ENCODE results near the gene SYNC. TPM values are rescaled to one million over a fixed set of nuclear protein-coding genes. Genes with fewer than 3 reads are reported as not detected.

Gene SYNC
- total and polyA plus RNA-seq, 2 donors (not counting 3 experiments of a cell fraction or from before 2014, with no cell fraction given), result 3.5 to 9.4 TPM

GRCh38 chr1:32725615-32725982 lies 23.0 kb upstream of the SYNC start:
- peaks cover 13% of the 10 kb centered on the region for H3K4me1 ChIP-seq (ENCODE audit: control insufficient read depth, extremely low read depth, insufficient read depth, low read length)
- H3K4me2 ChIP-seq (ENCODE audit: insufficient read depth, low read length), result no peak overlapping the region
- BruUV-seq (replicated peaks), result no TSS peak
- H3K27me3 ChIP-seq (ENCODE audit: control insufficient read depth in 2 of 2, insufficient read depth in 2 of 2, low read length in 2 of 2), result no peaks in the 10 kb centered on the region
- H3K4me3 ChIP-seq (replicated peaks in 1 of 3; ENCODE audit: insufficient read depth in 1 of 3, low read depth in 1 of 3, low read length in 3 of 3), result no peak overlapping the region
- dilution Hi-C loops (cut with MboI; ENCODE audit: extremely low pct_ligation_motif_present, low sequenced_read_pairs) (no loop called here), intact Hi-C loops (cut with micrococcal nuclease) (loop anchor here (2.0 kb wide), 1 partner anchor 17 kb away; no protein-coding TSS in a partner anchor)
- TF ChIP-seq CTCF (IDR thresholded peaks at IDR 0.05; ENCODE audit: extremely low read depth in 1 of 2, insufficient read depth in 1 of 2, low read depth in 1 of 2, low read length in 2 of 2) (no peak), JUN (IDR thresholded peaks at IDR 0.05; ENCODE audit: borderline replicate concordance, insufficient read depth, insufficient read length, low read depth) (no peak), FOS (IDR thresholded peaks at IDR 0.05; ENCODE audit: borderline replicate concordance, insufficient read depth, low read length) (no peak)
- no peaks in the 10 kb centered on the region for H3K36me3 ChIP-seq (ENCODE audit: control insufficient read depth in 2 of 2, extremely low read depth in 1 of 2, insufficient read depth in 2 of 2, low read length in 2 of 2)
- H3K9me3 ChIP-seq (replicated peaks; ENCODE audit: control insufficient read depth, insufficient read depth, low read length), result no peaks in the 10 kb centered on the region
- no peak for DNase-seq (ENCODE audit: low read depth, low spot score)
- peak overlapping the region; percentile 67 for H3K27ac ChIP-seq (ENCODE audit: insufficient read depth, low read depth, low read length)
- no peak for FAIRE-seq
- H4K20me1 ChIP-seq (replicated peaks; ENCODE audit: control insufficient read depth, extremely low read depth, insufficient read depth, low read length), result no peaks in the 10 kb centered on the region
- ChIA-PET CTCF (interaction anchor here (1.1 to 4.6 kb wide), 4 partner anchors 9 to 50 kb away, joined by 4 to 33 read pairs (median 4); no protein-coding TSS in a partner anchor), POLR2A (no interaction called here)
- no peaks in the 10 kb centered on the region for H3K79me2 ChIP-seq (ENCODE audit: control insufficient read depth, insufficient read depth, low read length)
- H3K9ac ChIP-seq (replicated peaks; ENCODE audit: extremely low read depth, insufficient read depth, low read length), result no peak overlapping the region
- peak overlapping the region; percentile 69 for H2AFZ ChIP-seq (ENCODE audit: low read depth, low read length)
- H3K9me1 ChIP-seq (replicated peaks; ENCODE audit: control insufficient read depth, extremely low read depth, insufficient read depth, low read length), result no peaks in the 10 kb centered on the region
